GM23338 (cell line): Measurements from ENCODE around the gene CEMIP2.

Source experiments
- CREB1 ChIP-seq: fragments of 250-450 bp; sonication (Bioruptor Pico); IDR thresholded peaks from 2 replicates; pipeline ENCODE4 v1.5.0; 2020; ENCODE audit warnings: low read depth, mild to moderate bottlenecking, moderate library complexity
- EZH2 ChIP-seq: fragments of 200-600 bp; sonication (generic); IDR thresholded peaks from one replicate; pipeline ENCODE4 v1.8.0; 2017; ENCODE audit warnings: antibody characterized with exemption, mild to moderate bottlenecking, low read depth; ENCODE audit not compliant: unreplicated experiment
- EZH2phosphoT487 ChIP-seq: fragments of 200-600 bp; sonication (generic); IDR thresholded peaks from one replicate; pipeline ENCODE4 v1.8.1; 2018; ENCODE audit warnings: antibody characterized with exemption; ENCODE audit not compliant: unreplicated experiment
- POLR2AphosphoS5 ChIP-seq: IDR thresholded peaks from 2 replicates; pipeline ENCODE4 v1.6.1; 2016; ENCODE audit warnings: antibody characterized with exemption, low read depth
- TF ChIP-seq, protein P1 (sequence below), 2 experiments: fragments of 200-600 bp in 1 of 2; sonication (generic) in 1 of 2; conservative IDR thresholded peaks; 2 replicates each; pipeline versions ENCODE4 v1.5.1 to v1.6.1; 2016 to 2017; ENCODE audit warnings: antibody characterized with exemption in 2 of 2, low read depth in 2 of 2, mild to moderate bottlenecking in 2 of 2, moderate library complexity in 1 of 2
- TF ChIP-seq, protein P2 (sequence below): IDR thresholded peaks from 2 replicates; pipeline ENCODE4 v1.6.1; 2016; ENCODE audit warnings: antibody characterized with exemption
- TF ChIP-seq, protein P3 (sequence below): IDR thresholded peaks from one replicate; pipeline ENCODE4 v1.6.1; 2018; ENCODE audit warnings: antibody characterized with exemption; ENCODE audit not compliant: unreplicated experiment

DNA sequence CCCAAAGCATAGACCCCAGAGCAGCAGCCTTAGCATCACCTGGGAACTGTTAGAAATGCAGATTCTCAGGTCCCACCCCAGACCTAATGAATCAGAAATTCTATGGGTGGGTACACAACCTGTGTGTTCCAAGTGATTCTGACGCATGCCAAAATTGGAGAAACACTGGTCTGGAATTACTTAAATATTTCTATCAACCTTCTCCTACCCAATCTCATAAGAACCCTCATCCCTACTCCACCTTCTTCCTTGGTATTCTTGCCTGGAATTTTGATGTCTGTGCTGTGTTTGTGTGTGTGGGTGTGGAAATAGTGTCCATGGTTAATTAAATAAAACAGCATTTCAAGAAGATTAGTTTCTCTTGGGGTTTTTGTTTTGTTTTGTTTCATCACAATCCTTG lies 111.8 kb downstream of the CEMIP2 start:
- TF ChIP-seq, protein P1, sequence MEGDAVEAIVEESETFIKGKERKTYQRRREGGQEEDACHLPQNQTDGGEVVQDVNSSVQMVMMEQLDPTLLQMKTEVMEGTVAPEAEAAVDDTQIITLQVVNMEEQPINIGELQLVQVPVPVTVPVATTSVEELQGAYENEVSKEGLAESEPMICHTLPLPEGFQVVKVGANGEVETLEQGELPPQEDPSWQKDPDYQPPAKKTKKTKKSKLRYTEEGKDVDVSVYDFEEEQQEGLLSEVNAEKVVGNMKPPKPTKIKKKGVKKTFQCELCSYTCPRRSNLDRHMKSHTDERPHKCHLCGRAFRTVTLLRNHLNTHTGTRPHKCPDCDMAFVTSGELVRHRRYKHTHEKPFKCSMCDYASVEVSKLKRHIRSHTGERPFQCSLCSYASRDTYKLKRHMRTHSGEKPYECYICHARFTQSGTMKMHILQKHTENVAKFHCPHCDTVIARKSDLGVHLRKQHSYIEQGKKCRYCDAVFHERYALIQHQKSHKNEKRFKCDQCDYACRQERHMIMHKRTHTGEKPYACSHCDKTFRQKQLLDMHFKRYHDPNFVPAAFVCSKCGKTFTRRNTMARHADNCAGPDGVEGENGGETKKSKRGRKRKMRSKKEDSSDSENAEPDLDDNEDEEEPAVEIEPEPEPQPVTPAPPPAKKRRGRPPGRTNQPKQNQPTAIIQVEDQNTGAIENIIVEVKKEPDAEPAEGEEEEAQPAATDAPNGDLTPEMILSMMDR (conservative IDR thresholded peaks at IDR 0.05; ENCODE audit: low read depth in 2 of 2) = no peak
- TF ChIP-seq, protein P2, sequence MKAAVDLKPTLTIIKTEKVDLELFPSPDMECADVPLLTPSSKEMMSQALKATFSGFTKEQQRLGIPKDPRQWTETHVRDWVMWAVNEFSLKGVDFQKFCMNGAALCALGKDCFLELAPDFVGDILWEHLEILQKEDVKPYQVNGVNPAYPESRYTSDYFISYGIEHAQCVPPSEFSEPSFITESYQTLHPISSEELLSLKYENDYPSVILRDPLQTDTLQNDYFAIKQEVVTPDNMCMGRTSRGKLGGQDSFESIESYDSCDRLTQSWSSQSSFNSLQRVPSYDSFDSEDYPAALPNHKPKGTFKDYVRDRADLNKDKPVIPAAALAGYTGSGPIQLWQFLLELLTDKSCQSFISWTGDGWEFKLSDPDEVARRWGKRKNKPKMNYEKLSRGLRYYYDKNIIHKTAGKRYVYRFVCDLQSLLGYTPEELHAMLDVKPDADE = no peak
- TF ChIP-seq EZH2phosphoT487 (no peak), EZH2 (no peak), CREB1 (CRISPR knock-in tag) (no peak), POLR2AphosphoS5 (no peak)
- TF ChIP-seq, protein P3, sequence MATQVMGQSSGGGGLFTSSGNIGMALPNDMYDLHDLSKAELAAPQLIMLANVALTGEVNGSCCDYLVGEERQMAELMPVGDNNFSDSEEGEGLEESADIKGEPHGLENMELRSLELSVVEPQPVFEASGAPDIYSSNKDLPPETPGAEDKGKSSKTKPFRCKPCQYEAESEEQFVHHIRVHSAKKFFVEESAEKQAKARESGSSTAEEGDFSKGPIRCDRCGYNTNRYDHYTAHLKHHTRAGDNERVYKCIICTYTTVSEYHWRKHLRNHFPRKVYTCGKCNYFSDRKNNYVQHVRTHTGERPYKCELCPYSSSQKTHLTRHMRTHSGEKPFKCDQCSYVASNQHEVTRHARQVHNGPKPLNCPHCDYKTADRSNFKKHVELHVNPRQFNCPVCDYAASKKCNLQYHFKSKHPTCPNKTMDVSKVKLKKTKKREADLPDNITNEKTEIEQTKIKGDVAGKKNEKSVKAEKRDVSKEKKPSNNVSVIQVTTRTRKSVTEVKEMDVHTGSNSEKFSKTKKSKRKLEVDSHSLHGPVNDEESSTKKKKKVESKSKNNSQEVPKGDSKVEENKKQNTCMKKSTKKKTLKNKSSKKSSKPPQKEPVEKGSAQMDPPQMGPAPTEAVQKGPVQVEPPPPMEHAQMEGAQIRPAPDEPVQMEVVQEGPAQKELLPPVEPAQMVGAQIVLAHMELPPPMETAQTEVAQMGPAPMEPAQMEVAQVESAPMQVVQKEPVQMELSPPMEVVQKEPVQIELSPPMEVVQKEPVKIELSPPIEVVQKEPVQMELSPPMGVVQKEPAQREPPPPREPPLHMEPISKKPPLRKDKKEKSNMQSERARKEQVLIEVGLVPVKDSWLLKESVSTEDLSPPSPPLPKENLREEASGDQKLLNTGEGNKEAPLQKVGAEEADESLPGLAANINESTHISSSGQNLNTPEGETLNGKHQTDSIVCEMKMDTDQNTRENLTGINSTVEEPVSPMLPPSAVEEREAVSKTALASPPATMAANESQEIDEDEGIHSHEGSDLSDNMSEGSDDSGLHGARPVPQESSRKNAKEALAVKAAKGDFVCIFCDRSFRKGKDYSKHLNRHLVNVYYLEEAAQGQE = no peak
